K562 (cell line): ENCODE results near the gene RLIM.

Source experiments
- ATF2 ChIP-seq: sonication (generic); formaldehyde crosslinking; IDR thresholded peaks from 2 replicates; pipeline ENCODE4 v1.8.1; 2022; ENCODE audit warnings: missing genetic modification reagents
- CHD4 ChIP-seq: fragments of 200-600 bp; sonication (generic); IDR thresholded peaks from 3 replicates; pipeline ENCODE4 v1.6.1; 2012; ENCODE audit warnings: low read depth, mild to moderate bottlenecking, mixed read lengths, low read length, inconsistent platforms; ENCODE audit not compliant: insufficient read depth, insufficient replicate concordance, poor library complexity, severe bottlenecking
- HLTF ChIP-seq: fragments of 450-650 bp; IDR thresholded peaks from 2 replicates; pipeline ENCODE4 v1.6.1; 2016
- HNRNPK ChIP-seq: fragments of 200-400 bp; formaldehyde crosslinking; IDR thresholded peaks from one replicate; pipeline ENCODE4 v1.6.1; 2018; ENCODE audit warnings: mild to moderate bottlenecking, low read depth, low read length; ENCODE audit not compliant: poor library complexity, severe bottlenecking
- POLR2A ChIP-seq: fragments of 450-650 bp; conservative IDR thresholded peaks from 2 replicates; pipeline ENCODE4 v1.6.1; 2016
- POLR2AphosphoS5 ChIP-seq: IDR thresholded peaks from 2 replicates; pipeline ENCODE4 v1.6.1; 2011; ENCODE audit warnings: mild to moderate bottlenecking, low read depth, low read length, moderate library complexity; ENCODE audit not compliant: control insufficient read depth, insufficient read depth
- RBBP5 ChIP-seq: fragments of 200-600 bp; sonication (generic); IDR thresholded peaks from 2 replicates; pipeline ENCODE4 v1.6.1; 2012; ENCODE audit warnings: borderline replicate concordance, mild to moderate bottlenecking, low read length, control low read depth, inconsistent platforms; ENCODE audit not compliant: insufficient read depth, poor library complexity, severe bottlenecking
- RBM39 ChIP-seq: fragments of 200-400 bp; formaldehyde crosslinking; optimal IDR thresholded peaks from 2 replicates; pipeline ENCODE3; 2018; ENCODE audit warnings: low read depth, low read length
- SP1 ChIP-seq: sonication (generic); formaldehyde crosslinking; IDR thresholded peaks from 2 replicates; pipeline ENCODE4 v1.8.1; 2022; ENCODE audit warnings: mild to moderate bottlenecking, missing genetic modification reagents
- TEAD4 ChIP-seq, 2 experiments: sonication (generic) in 1 of 2; formaldehyde crosslinking in 1 of 2; IDR thresholded peaks; 2 replicates each; pipeline versions ENCODE4 v1.6.1 to v1.8.0; 2012 to 2022; ENCODE audit warnings: borderline replicate concordance in 1 of 2, inconsistent platforms in 1 of 2, low read length in 1 of 2, mild to moderate bottlenecking in 1 of 2, missing genetic modification reagents in 1 of 2
- TOE1 ChIP-seq, 2 experiments: fragments of 450-650 bp in 1 of 2; sonication (generic) in 1 of 2; formaldehyde crosslinking in 1 of 2; IDR thresholded peaks; 2 replicates each; pipeline versions ENCODE4 v1.7.1 to v1.8.0; 2016 to 2022; ENCODE audit warnings: borderline replicate concordance in 2 of 2, mild to moderate bottlenecking in 2 of 2, antibody characterized with exemption in 1 of 2, inconsistent platforms in 1 of 2, low read depth in 1 of 2, missing genetic modification reagents in 1 of 2, moderate library complexity in 1 of 2
- ZBTB7A ChIP-seq: IDR thresholded peaks from 2 replicates; pipeline ENCODE4 v1.6.1; 2011; ENCODE audit warnings: low read depth, mild to moderate bottlenecking, low read length, moderate library complexity, borderline replicate concordance; ENCODE audit not compliant: control insufficient read depth
- ZNF311 ChIP-seq: fragments of 250-450 bp; sonication (Bioruptor Pico); IDR thresholded peaks from 2 replicates; pipeline ENCODE4 v1.4.0; 2020; ENCODE audit warnings: mild to moderate bottlenecking, moderate library complexity

DNA sequence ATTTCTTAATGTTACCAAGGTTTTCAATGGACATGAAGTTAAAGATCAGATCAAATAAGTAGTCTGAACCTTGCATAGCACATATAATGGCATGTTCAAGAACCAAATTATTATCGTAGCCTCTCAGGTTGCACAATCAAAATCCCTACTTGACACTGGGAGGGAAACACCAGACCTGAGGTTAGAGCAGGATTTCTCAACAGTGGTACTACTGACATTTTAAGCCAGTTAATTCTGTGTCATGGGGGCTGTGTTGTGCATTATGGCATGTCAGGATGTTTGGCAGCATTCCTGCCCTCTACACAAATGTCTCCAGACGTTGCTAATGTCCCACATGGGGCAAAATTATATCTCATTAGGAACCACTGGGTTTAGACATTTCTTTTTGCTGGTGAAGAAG is 20.8 kb downstream of the RLIM start:
- no peak for TF ChIP-seq POLR2A
- no peak for TF ChIP-seq CHD4
- TF ChIP-seq ATF2 (CRISPR knock-in tag): no peak
- no peak for TF ChIP-seq HLTF
- no peak for TF ChIP-seq RBBP5
- TF ChIP-seq ZBTB7A: no peak
- TF ChIP-seq RBM39: no peak
- no peak for TF ChIP-seq TOE1 (IDR thresholded peaks at IDR 0.05; ENCODE audit: borderline replicate concordance)
- TF ChIP-seq TOE1 (CRISPR knock-in tag; IDR thresholded peaks at IDR 0.05; ENCODE audit: borderline replicate concordance, low read depth): no peak
- no peak for TF ChIP-seq HNRNPK
- no peak for TF ChIP-seq POLR2AphosphoS5
- no peak for TF ChIP-seq ZNF311
- no peak for TF ChIP-seq SP1
- TF ChIP-seq TEAD4 (IDR thresholded peaks at IDR 0.05; ENCODE audit: low read length): no peak
- TF ChIP-seq TEAD4 (CRISPR knock-in tag; IDR thresholded peaks at IDR 0.05; ENCODE audit: borderline replicate concordance): no peak
